ENCODE measurements around the gene AK2. TPM values are rescaled to one million over a fixed set of nuclear protein-coding genes. Genes with fewer than 3 reads are reported as not detected.
A peak's percentile ranks its signal among the peaks of the same experiment; 100 is the strongest.

Gene AK2
- total and polyA plus RNA-seq, 10 of the 15 experiments (the other 5 are each of a cell fraction or from before 2014, with no cell fraction given) = 52.3 to 500 (median 278) TPM

DNA sequence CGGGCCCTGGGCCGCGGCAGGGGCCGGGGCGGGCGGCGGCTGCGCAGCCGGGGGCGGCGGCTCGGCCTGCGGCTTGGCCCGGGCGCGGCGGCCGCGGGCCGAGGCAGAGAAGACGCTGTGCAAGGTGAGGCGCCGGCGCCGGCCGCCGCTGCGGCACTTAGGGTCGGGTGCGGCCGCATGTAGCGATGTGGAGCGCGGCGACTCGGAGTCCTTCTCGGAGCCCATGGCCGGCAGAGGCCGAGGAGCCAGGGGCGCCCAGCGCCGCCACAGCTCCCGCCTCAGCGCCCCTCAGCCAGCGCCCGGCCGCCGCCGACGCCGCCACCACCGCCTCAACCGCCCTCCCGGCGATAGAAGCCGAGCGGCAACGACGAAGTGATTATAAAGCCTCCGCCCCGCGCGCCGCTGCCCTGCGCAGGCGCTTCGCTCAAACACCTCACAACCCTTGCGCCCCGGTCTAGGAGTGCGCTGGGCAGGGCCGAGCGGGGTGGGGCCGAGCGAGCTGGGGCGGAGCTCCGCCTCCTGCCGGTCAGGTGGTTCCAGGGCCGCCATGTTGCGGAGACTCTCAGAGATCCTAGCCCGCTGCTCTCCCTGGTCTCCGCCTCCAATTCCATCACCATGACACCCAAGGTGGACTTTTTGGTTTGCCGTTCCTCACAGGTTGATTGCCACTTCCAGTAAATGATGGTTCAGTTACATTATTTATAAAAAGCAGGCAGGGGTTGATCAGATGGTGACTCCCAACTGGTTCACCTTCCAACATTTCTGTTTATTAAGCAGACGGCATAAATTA is 72.0 kb downstream of the AK2 start, which contains the start of gene RNF19B:
RNF19B (minus strand) TSS at position 349 of the 790 bp plus-strand sequence; CDS start at position 225, 124 bp downstream.
- BruUV-seq (replicated peaks) = no TSS peak
- no peaks in the 10 kb centered on the region for H3K9me3 ChIP-seq (replicated peaks; ENCODE audit: control insufficient read depth, insufficient read depth, low read length)
- intact Hi-C loops (cut with micrococcal nuclease; ENCODE audit: unreplicated experiment) = loop anchor here (2.0 to 5.0 kb wide), 2 partner anchors 16 to 73 kb away; partner anchors contain the start of gene AK2
- peak within 1 kb of the TSS; percentile 63 for H3K9ac ChIP-seq (ENCODE audit: control insufficient read depth, insufficient read depth, low read length)
- peak within 1 kb of the TSS; percentile 83 for H2AFZ ChIP-seq (ENCODE audit: control insufficient read depth, low read depth, low read length)
- FAIRE-seq = peak; percentile 81
- ChIA-PET SMC1A (ENCODE audit: uncharacterized antibody, unreplicated experiment) (interaction anchor here (0.7 to 1.7 kb wide), 11 partner anchors 9 to 92 kb away, joined by 3 to 18 read pairs (median 4); no protein-coding TSS in a partner anchor), RAD21 (ENCODE audit: unreplicated experiment) (interaction anchor here (0.7 to 3.7 kb wide), 12 partner anchors 11 to 163 kb away, joined by 3 to 26 read pairs (median 4); no protein-coding TSS in a partner anchor), POLR2A (interaction anchor here (1.0 to 5.7 kb wide), 8 partner anchors 9 to 30 kb away, joined by 3 to 56 read pairs (median 6); no protein-coding TSS in a partner anchor), CTCF (interaction anchor here (0.9 to 3.0 kb wide), 6 partner anchors 16 to 93 kb away, joined by 3 to 8 read pairs (median 4); no protein-coding TSS in a partner anchor)
- peaks cover 38% of the 10 kb centered on the region for H3K79me2 ChIP-seq (ENCODE audit: control insufficient read depth, insufficient read depth, low read length)
- WGBS (ENCODE audit: insufficient coverage, insufficient replicate concordance, low lambda C conversion rate, missing lambda C conversion rate) = 3% methylated on average over 23 of the region's 83 CpGs
- peak within 1 kb of the TSS; percentile 77 for H3K4me2 ChIP-seq (ENCODE audit: control insufficient read depth, insufficient read depth)
- H4K20me1 ChIP-seq (ENCODE audit: control insufficient read depth, insufficient read depth) = no peaks in the 10 kb centered on the region
- DNase-seq (ENCODE audit: low read depth, low spot score) = peak; percentile 77
- H3K4me3 ChIP-seq = peak within 1 kb of the TSS; percentile 79
- no peaks in the 10 kb centered on the region for H3K36me3 ChIP-seq (ENCODE audit: control insufficient read depth in 2 of 2, insufficient read depth in 2 of 2, low read length in 1 of 2)
- peak; percentile 93 for ATAC-seq
- in situ Hi-C loops (cut with MboI) = no loop called here
- H3K4me1 ChIP-seq (ENCODE audit: control insufficient read depth, insufficient read depth, low read length) = peaks cover 4% of the 10 kb centered on the region; the same call in 1 of the 2 replicates
- H3K27me3 ChIP-seq (replicated peaks in 1 of 2; ENCODE audit: control insufficient read depth in 2 of 2, insufficient read depth in 2 of 2, low read length in 1 of 2) = no peaks in the 10 kb centered on the region
- peak within 1 kb of the TSS; percentile 27 for H3K27ac ChIP-seq (ENCODE audit: control insufficient read depth, insufficient read depth)
- TF ChIP-seq, protein P1, sequence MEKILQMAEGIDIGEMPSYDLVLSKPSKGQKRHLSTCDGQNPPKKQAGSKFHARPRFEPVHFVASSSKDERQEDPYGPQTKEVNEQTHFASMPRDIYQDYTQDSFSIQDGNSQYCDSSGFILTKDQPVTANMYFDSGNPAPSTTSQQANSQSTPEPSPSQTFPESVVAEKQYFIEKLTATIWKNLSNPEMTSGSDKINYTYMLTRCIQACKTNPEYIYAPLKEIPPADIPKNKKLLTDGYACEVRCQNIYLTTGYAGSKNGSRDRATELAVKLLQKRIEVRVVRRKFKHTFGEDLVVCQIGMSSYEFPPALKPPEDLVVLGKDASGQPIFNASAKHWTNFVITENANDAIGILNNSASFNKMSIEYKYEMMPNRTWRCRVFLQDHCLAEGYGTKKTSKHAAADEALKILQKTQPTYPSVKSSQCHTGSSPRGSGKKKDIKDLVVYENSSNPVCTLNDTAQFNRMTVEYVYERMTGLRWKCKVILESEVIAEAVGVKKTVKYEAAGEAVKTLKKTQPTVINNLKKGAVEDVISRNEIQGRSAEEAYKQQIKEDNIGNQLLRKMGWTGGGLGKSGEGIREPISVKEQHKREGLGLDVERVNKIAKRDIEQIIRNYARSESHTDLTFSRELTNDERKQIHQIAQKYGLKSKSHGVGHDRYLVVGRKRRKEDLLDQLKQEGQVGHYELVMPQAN (conservative IDR thresholded peaks at IDR 0.05) = peak; percentile 89
- TF ChIP-seq ZNF207 (IDR thresholded peaks at IDR 0.05; ENCODE audit: borderline replicate concordance) = 0 out of 2 replicates have a peak, but pooled peaks have one; percentile 36
- TF ChIP-seq GATAD2B (conservative IDR thresholded peaks at IDR 0.05; ENCODE audit: low read depth) = peak; percentile 60
- peak; percentile 96 for TF ChIP-seq POLR2AphosphoS2 (IDR thresholded peaks at IDR 0.05; ENCODE audit: low read depth, low read length)
- TF ChIP-seq EGR1 (IDR thresholded peaks at IDR 0.05; ENCODE audit: borderline replicate concordance in 1 of 2, low read depth in 2 of 2, low read length in 2 of 2) = peak in 1 of 2 experiments; percentile 18; a peak in 1 of 3 replicates
- TF ChIP-seq, protein P2, sequence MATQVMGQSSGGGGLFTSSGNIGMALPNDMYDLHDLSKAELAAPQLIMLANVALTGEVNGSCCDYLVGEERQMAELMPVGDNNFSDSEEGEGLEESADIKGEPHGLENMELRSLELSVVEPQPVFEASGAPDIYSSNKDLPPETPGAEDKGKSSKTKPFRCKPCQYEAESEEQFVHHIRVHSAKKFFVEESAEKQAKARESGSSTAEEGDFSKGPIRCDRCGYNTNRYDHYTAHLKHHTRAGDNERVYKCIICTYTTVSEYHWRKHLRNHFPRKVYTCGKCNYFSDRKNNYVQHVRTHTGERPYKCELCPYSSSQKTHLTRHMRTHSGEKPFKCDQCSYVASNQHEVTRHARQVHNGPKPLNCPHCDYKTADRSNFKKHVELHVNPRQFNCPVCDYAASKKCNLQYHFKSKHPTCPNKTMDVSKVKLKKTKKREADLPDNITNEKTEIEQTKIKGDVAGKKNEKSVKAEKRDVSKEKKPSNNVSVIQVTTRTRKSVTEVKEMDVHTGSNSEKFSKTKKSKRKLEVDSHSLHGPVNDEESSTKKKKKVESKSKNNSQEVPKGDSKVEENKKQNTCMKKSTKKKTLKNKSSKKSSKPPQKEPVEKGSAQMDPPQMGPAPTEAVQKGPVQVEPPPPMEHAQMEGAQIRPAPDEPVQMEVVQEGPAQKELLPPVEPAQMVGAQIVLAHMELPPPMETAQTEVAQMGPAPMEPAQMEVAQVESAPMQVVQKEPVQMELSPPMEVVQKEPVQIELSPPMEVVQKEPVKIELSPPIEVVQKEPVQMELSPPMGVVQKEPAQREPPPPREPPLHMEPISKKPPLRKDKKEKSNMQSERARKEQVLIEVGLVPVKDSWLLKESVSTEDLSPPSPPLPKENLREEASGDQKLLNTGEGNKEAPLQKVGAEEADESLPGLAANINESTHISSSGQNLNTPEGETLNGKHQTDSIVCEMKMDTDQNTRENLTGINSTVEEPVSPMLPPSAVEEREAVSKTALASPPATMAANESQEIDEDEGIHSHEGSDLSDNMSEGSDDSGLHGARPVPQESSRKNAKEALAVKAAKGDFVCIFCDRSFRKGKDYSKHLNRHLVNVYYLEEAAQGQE (IDR thresholded peaks at IDR 0.05; ENCODE audit: low read depth, low read length) = no peak
- TF ChIP-seq FOXK2 (IDR thresholded peaks at IDR 0.05) = no peak
- TF ChIP-seq, protein P3, sequence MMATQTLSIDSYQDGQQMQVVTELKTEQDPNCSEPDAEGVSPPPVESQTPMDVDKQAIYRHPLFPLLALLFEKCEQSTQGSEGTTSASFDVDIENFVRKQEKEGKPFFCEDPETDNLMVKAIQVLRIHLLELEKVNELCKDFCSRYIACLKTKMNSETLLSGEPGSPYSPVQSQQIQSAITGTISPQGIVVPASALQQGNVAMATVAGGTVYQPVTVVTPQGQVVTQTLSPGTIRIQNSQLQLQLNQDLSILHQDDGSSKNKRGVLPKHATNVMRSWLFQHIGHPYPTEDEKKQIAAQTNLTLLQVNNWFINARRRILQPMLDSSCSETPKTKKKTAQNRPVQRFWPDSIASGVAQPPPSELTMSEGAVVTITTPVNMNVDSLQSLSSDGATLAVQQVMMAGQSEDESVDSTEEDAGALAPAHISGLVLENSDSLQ (IDR thresholded peaks at IDR 0.05) = peak; percentile 70
- no peak for TF ChIP-seq SPI1 (IDR thresholded peaks at IDR 0.05; ENCODE audit: borderline replicate concordance, insufficient read depth, low read depth, low read length)
- TF ChIP-seq, protein P4, sequence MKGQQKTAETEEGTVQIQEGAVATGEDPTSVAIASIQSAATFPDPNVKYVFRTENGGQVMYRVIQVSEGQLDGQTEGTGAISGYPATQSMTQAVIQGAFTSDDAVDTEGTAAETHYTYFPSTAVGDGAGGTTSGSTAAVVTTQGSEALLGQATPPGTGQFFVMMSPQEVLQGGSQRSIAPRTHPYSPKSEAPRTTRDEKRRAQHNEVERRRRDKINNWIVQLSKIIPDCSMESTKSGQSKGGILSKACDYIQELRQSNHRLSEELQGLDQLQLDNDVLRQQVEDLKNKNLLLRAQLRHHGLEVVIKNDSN (IDR thresholded peaks at IDR 0.05; ENCODE audit: borderline replicate concordance, extremely low read length, insufficient read depth, low read depth, low read length) = peak; percentile 82
- peak; percentile 30 for TF ChIP-seq DPF2 (IDR thresholded peaks at IDR 0.05)
- no peak for TF ChIP-seq ZNF384 (IDR thresholded peaks at IDR 0.05; ENCODE audit: borderline replicate concordance, low read depth, low read length)
- peak; percentile 62 for TF ChIP-seq NR2F1 (conservative IDR thresholded peaks at IDR 0.05)
- no peak for TF ChIP-seq NFIC (IDR thresholded peaks at IDR 0.05; ENCODE audit: low read depth, low read length)
